ENCODE results near the gene PLIN3. TPM values are rescaled to one million over a fixed set of nuclear protein-coding genes. Genes with fewer than 3 reads are reported as not detected.
A peak's percentile ranks its signal among the peaks of the same experiment; 100 is the strongest.

The PLIN3 gene
- total and polyA plus RNA-seq, 4 donors = 18.0 to 105 (median 50.5) TPM

DNA sequence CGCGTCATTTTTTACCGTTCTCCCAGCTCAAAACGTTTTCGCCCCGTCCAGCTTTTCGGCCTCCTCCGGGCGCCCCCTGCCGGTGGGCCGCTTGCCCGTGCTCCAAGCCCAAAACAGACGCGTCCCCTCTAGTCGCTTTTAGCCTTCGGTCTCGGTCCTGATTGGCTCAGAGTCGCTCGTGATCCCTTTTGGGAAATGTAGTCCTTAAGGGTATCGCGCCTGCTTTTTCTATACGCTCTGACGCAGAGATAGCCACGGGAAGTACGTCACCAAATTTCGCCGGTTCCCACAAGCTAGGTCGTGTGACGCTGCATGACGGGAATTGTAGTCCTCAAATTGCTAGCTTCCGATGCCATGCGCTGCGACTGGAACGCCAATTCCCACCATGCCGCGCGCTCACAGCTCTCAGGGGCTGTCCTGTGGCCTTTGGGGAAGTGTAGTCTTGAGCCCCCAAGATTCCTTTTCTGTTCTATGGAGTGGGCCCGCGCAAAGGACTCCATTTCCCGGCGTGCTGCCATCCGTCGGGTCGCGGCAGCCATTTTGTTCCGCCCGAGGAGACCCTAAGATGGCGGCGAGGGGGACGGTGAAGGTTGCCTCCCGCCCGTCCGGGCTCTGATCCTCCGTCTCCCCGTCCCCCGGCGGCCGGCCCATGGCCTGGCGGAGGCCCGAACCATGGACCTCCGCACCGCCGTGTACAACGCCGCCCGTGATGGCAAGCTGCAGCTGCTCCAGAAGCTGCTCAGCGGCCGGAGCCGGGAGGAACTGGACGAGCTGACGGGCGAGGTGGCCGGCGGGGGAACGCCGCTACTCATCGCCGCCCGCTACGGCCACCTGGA is 76.1 kb downstream of the PLIN3 start, which contains the start of gene FEM1A:
FEM1A (plus strand) TSS at position 552 of the 836 bp plus-strand sequence; CDS start at position 673, 121 bp downstream.
- ATAC-seq (ENCODE audit: insufficient read depth, low FRiP score) (peak; percentile 99), DNase-seq (peak; percentile 100)
- 0 to 1% methylated on average over 78 to 80 of the region's 80 CpGs for WGBS, 2 donors
- no peaks in the 10 kb centered on the region for H3K9me3 ChIP-seq (ENCODE audit: control insufficient read depth in 4 of 4, insufficient read depth in 3 of 4, low read length in 3 of 4)
- H3K4me3 ChIP-seq = peak within 1 kb of the TSS; percentile 66
- TF ChIP-seq, protein P1, sequence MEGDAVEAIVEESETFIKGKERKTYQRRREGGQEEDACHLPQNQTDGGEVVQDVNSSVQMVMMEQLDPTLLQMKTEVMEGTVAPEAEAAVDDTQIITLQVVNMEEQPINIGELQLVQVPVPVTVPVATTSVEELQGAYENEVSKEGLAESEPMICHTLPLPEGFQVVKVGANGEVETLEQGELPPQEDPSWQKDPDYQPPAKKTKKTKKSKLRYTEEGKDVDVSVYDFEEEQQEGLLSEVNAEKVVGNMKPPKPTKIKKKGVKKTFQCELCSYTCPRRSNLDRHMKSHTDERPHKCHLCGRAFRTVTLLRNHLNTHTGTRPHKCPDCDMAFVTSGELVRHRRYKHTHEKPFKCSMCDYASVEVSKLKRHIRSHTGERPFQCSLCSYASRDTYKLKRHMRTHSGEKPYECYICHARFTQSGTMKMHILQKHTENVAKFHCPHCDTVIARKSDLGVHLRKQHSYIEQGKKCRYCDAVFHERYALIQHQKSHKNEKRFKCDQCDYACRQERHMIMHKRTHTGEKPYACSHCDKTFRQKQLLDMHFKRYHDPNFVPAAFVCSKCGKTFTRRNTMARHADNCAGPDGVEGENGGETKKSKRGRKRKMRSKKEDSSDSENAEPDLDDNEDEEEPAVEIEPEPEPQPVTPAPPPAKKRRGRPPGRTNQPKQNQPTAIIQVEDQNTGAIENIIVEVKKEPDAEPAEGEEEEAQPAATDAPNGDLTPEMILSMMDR (IDR thresholded peaks at IDR 0.05; ENCODE audit: control extremely low read depth, extremely low read depth) = peak; percentile 98
- H3K36me3 ChIP-seq (ENCODE audit: control insufficient read depth in 4 of 4, insufficient read depth in 4 of 4, low read length in 4 of 4) = peaks cover 0 to 18% (median 13%) of the 10 kb centered on the region in 4 donors
- peak within 1 kb of the TSS; percentile 34 to 52 for H3K9ac ChIP-seq (ENCODE audit: insufficient read depth in 1 of 2, low read length in 2 of 2)
- no peaks in the 10 kb centered on the region for H3K27me3 ChIP-seq (ENCODE audit: control insufficient read depth in 3 of 3, insufficient read depth in 3 of 3, low read length in 2 of 3)
- peak within 1 kb of the TSS; percentile 94 to 95 for H3K27ac ChIP-seq (ENCODE audit: low read depth in 1 of 2, low read length in 1 of 2)
- H3K4me1 ChIP-seq (ENCODE audit: control insufficient read depth in 5 of 5, insufficient read depth in 5 of 5, low read length in 5 of 5) = peaks cover 0 to 22% (median 11%) of the 10 kb centered on the region in 5 donors

Other genes starting within 250 kb of the PLIN3 start
- 10 to 100 TPM; 18.5 to 22.0 TPM for gene TNFAIP8L1, start 228.2 kb downstream of the PLIN3 start, total RNA-seq
- 10 to 100 TPM; 12.1 to 12.9 TPM for gene TNFAIP8L1, start 228.2 kb downstream of the PLIN3 start, polyA plus RNA-seq
- 100 to 1,000 TPM in 1 of 2 donors, 10 to 100 TPM in 1; 70.4 to 157 TPM for gene MYDGF, start 197.3 kb downstream of the PLIN3 start, total RNA-seq
- gene MYDGF, start 197.3 kb downstream of the PLIN3 start, polyA plus RNA-seq = 100 to 1,000 TPM; 127 to 280 TPM
- gene DPP9, start 143.8 kb downstream of the PLIN3 start, total RNA-seq = 10 to 100 TPM; 33.2 to 95.5 TPM
- 10 to 100 TPM; 42.3 to 45.5 TPM for gene DPP9, start 143.8 kb downstream of the PLIN3 start, polyA plus RNA-seq
- 10 to 100 TPM in 1 of 2 donors, 1 to 10 TPM in 1; 9.8 to 14.6 TPM for gene FEM1A, start 75.9 kb downstream of the PLIN3 start, total RNA-seq
- 1 to 10 TPM; 5.6 to 7.3 TPM for gene FEM1A, start 75.9 kb downstream of the PLIN3 start, polyA plus RNA-seq
- 10 to 100 TPM in 1 of 2 donors, 1 to 10 TPM in 1; 4.5 to 18.2 TPM for gene TICAM1, start 36.0 kb downstream of the PLIN3 start, total RNA-seq
- 10 to 100 TPM in 1 of 2 donors, 1 to 10 TPM in 1; 9.0 to 19.7 TPM for gene TICAM1, start 36.0 kb downstream of the PLIN3 start, polyA plus RNA-seq
- gene ARRDC5, start 35.2 kb upstream of the PLIN3 start, total RNA-seq = under 1 TPM; 0.54 to 0.64 TPM
- gene ARRDC5, start 35.2 kb upstream of the PLIN3 start, polyA plus RNA-seq = under 1 TPM; 0.39 to 0.51 TPM
- 1 to 10 TPM; 4.9 to 7.5 TPM for gene UHRF1, start 41.8 kb upstream of the PLIN3 start, total RNA-seq
- gene UHRF1, start 41.8 kb upstream of the PLIN3 start, polyA plus RNA-seq = 1 to 10 TPM; 3.2 to 4.1 TPM
- 10 to 100 TPM; 31.9 to 49.5 TPM for gene KDM4B, start 101.4 kb upstream of the PLIN3 start, total RNA-seq
- 10 to 100 TPM; 17.1 to 17.5 TPM for gene KDM4B, start 101.4 kb upstream of the PLIN3 start, polyA plus RNA-seq

All from lung (tissue), 12 donors.